Islet of Langerhans (tissue), 1 donor: ENCODE data around the gene ATXN1.

Experiments used
- FAIRE-seq: peaks from one replicate; lab custom pipeline; 2011; peaks lifted over from hg19 to GRCh38; lab: Jason Lieb, UNC

The ATXN1 gene

GRCh38 chr6:16527691-16528090 is 233.6 kb downstream of the ATXN1 start:
- FAIRE-seq: no peak

- no peak for FAIRE-seq
These were observed 236.9 kb downstream of the ATXN1 start for GRCh38 chr6:16524380-16524707.

GRCh38 chr6:16523606-16524379 is 237.5 kb downstream of the ATXN1 start:
- no peak for FAIRE-seq

GRCh38 chr6:16522937-16523336 is 238.3 kb downstream of the ATXN1 start:
- FAIRE-seq: no peak

- FAIRE-seq: no peak
These were observed 239.7 kb downstream of the ATXN1 start for GRCh38 chr6:16521528-16521927.

GRCh38 chr6:16519265-16520242 is 241.7 kb downstream of the ATXN1 start:
- peak; percentile 77 for FAIRE-seq

- no peak for FAIRE-seq
These were observed 243.0 kb downstream of the ATXN1 start for GRCh38 chr6:16518265-16518664.

- FAIRE-seq: no peak
These were observed 247.0 kb downstream of the ATXN1 start for GRCh38 chr6:16514249-16514648.

- FAIRE-seq: no peak
These were observed 248.5 kb downstream of the ATXN1 start for GRCh38 chr6:16512544-16513290.

GRCh38 chr6:16511723-16512489 is 249.4 kb downstream of the ATXN1 start:
- no peak for FAIRE-seq

GRCh38 chr6:16511040-16511660 is 250.1 kb downstream of the ATXN1 start:
- no peak for FAIRE-seq

- no peak for FAIRE-seq
These were observed 251.0 kb downstream of the ATXN1 start for GRCh38 chr6:16510245-16510644.

- FAIRE-seq: no peak
These were observed 252.3 kb downstream of the ATXN1 start for GRCh38 chr6:16508959-16509358.

- peak; percentile 45 for FAIRE-seq
These were observed 255.4 kb downstream of the ATXN1 start for GRCh38 chr6:16505711-16506357.

GRCh38 chr6:16504609-16505008 is 256.7 kb downstream of the ATXN1 start:
- no peak for FAIRE-seq

- FAIRE-seq: no peak
These were observed 257.3 kb downstream of the ATXN1 start for GRCh38 chr6:16503970-16504415.

- FAIRE-seq: no peak
These were observed 258.0 kb downstream of the ATXN1 start for GRCh38 chr6:16503241-16503775.

- peak; percentile 24 for FAIRE-seq
These were observed 262.3 kb downstream of the ATXN1 start for GRCh38 chr6:16498957-16499356.

- FAIRE-seq: no peak
These were observed 263.0 kb downstream of the ATXN1 start for GRCh38 chr6:16498237-16498636.

- peak; percentile 24 for FAIRE-seq
These were observed 264.1 kb downstream of the ATXN1 start for GRCh38 chr6:16496991-16497801.
